Measurements from ENCODE around the gene ENPP6. TPM values are rescaled to one million over a fixed set of nuclear protein-coding genes. Genes with fewer than 3 reads are reported as not detected.

The ENPP6 gene
- total RNA-seq, 1 experiment from 2014 or later, result not detected

DNA sequence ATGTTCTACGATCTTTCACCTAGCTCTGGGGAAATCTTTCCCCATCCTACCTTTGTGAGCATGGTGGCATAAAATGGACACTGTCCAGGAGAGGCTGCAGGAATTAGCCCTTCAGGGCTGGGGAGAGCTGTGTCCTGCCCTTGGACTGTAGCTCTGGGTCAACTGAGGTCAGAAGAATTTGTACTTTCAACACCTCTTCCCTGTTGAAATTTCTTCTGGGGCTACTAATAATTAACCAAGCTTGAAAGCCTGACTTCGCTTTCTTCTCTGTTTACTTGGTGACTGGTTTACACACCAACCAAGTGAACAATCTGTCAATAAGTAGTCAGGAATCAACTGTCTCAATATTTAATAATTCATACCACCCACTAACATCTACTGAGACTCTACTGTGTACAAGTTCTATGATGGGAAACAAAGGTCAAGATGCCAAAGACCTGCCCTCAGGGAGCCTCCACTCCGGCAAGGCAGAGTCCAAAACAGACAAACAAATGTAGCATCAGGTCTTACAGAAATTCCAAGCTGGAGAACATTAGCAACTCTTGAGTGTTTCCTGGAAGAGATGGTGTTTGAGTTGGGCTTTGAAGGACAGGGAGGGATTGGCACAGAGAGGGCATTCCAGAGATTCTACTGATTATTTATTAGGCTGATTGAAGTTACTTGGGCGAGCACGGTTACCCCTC lies 113.1 kb downstream of the ENPP6 start:
- no peak for DNase-seq (ENCODE audit: low read depth)

DNA sequence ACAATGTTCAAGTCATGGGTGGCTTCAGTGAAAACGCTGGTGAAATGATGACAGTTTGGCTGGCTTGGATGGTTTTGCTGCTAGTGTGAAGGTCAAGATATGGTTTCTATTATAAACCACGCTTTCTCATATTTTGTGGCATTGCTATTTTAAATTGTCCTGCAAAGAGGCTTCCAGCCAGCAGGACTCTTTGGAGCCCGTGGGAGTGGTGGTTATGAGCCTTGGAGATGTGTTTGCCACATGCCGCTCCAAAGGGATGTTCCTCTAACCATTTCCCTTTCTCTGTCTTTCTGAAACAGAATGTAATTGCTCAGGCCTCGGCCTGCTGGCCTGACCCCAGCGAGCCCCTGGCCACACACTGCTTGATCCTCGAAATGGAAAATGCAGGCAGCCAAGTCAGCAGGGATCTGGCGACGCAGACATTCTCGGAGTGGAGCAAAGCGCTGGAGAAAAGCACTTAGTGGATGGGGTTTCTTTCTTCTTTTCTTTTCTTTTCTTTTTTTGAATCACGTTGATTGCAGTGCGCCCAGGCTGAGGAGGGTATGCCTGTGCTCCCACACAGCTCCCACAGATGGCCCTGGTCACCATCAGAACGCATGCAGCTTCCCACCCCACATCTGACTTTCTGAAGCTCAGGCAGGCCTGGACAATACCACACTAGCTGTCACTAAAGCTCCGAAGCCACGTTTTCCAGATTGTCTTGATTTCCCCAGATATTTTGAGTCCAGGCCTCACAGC lies 114.0 kb downstream of the ENPP6 start:
- no peak for DNase-seq (ENCODE audit: low read depth)

DNA sequence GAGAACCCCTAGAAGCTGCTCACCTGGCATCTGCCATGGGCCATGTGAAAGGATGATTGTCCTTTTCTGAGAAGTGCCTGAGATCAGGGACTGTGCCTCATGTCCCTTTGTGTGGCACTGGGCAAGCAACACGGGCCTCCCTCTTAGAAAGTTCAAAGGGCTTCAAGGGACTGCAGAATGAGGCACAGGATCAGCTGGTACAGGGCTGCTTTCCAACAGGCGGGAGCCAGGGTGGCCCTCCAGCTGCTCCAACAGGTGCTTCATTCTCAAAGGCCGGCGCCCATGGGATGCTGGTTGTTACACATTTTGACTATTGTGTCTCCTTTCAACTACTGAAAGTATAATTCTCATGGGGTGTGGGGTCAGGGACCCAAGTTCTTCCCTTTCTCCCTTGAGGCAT lies 114.7 kb downstream of the ENPP6 start:
- no peak for DNase-seq (ENCODE audit: low read depth)

DNA sequence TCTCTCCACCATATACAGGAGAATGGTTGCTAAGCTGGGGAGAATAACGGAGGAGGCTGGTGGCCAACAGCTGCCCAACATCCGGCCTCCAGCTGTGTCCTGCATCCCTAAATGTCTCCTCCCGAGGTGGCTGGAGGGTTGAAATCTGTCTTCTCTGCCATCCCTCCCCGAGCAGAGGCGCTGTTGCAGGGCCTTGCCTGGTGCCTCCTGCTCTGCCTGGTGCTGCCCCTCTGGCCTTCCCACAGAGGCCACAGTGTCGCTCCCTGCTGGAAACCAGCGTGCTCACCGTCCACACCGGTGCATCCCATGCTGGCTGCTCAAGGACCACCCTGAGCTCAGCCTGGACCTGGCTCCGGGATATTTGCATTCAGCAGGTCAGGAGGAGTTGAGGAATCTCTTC lies 115.2 kb downstream of the ENPP6 start:
- DNase-seq (ENCODE audit: low read depth), result no peak

DNA sequence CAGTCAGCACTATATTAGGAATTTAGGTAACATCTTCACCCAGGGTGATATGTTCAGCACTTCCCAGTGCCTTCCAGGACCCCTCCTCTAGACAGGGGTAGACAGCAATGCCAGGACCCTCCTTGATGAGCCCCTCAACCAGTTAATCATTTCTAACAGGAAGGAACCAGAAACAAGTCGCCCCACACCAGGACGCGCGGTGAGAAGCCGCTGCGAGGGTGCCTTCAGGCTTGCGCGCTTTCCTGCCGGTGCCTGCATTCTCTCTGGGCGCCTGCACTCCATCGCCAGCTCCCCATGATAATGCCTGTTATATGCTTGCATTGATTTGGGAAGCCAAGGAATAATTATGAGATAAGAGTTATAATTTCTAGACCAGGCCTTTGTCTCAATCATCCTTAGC lies 116.0 kb downstream of the ENPP6 start:
- DNase-seq (ENCODE audit: low read depth), result no peak

DNA sequence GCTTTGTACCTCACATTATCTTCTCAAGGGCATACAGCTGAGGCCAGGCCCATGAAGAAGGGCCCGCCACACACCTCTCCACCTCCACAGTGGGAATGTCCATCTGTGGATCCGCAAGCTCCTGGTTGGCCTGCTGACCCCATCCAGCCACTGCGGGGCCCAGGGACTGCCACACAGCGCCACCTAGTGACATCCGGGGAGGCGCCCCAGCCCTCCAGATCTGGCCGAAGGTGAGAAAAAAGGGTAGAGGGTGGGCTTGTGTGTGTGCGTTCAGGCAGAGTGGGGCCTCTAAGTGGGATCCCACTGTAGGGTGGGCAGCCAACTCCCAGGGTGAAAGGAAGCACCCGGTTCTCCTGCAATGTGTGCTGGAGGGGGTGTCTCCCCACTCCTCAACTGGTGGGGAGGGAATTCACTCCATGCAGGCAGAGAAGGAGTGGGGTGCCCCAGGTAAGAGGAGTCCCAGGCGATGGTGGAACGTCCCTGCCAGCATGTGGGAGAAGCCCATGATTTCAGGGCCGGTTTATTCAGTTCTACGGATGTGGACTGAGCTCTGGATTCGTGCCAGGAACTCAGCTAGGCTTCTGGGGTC lies 117.3 kb downstream of the ENPP6 start:
- DNase-seq (ENCODE audit: low read depth), result no peak

DNA sequence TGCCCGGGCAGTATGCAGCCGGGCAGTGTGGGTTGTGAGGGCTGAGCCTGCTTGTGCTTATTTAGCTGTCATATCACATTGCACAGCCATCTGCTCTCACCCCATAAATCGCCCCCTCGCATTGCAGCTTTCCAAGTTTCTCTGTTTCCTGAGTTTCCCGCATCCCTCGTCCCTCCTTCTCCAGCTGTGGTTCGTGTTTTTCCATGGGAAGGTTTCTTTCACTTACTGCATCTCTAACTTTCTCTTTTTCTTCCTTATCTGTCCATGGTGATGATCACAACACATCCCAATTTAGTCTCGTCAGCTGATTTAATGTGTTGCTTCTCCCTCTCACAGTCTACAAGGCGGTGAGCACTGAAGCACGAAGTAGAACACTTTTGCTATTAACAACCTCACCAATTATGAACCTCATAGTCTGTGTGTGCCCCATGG lies 118.1 kb downstream of the ENPP6 start:
- no peak for DNase-seq (ENCODE audit: low read depth)

DNA sequence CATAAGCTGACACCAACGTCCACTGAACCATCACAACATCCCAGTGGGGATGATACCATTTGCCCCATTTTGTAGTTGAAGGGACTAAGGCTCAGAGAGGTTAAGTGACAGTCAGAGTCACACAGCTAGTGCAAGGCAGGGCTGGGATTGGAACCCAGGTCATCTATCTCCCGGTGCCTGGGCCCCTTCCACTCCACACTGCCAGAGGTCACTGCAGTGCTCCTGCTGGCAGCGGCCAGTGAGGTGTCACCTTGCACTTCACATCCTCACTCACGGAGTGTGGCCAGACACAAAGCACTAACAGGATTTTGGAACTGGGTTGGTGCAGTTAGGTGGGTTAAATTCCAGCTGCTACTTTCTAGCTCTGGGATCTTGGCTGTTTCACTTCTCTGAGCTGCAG lies 118.7 kb downstream of the ENPP6 start:
- no peak for DNase-seq (ENCODE audit: low read depth)

DNA sequence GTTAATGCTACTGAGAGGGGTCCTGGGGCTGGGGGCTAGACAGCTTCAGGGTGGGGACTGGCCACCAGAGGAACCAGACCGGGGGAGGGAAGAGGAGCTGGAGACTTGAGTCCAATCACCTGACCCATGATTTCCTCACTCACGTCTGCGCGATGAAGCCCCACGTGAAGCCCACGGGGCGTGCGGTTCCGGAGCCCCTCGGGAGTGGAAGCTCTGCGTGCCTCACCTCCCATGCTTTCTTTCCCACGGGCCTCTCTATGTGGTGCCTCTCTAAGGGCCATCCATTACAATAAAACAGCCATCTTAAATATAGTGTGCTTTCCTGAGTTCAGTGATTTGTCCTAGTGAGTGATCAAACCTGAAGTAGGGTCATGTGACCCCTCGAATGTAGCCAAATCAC lies 119.9 kb downstream of the ENPP6 start:
- DNase-seq (ENCODE audit: low read depth), result no peak

DNA sequence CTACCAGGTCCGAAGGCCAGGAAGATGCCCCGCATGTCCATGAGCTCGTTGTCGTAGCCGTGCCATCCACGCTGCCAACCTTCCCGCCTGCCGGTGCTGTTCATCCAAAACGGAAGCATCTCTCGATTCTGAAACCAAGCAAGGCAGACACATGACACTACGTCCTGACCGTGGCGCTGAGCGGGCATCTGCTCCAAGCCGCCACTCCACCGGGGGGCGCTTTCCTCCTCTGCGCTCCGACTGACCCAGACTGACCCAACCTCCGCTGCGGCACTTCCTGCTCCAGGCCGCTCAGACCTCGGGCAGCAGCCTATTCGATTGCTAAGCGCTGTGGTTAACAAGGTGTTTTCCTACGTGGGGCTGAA lies 120.5 kb downstream of the ENPP6 start:
- DNase-seq (ENCODE audit: low read depth), result no peak

DNA sequence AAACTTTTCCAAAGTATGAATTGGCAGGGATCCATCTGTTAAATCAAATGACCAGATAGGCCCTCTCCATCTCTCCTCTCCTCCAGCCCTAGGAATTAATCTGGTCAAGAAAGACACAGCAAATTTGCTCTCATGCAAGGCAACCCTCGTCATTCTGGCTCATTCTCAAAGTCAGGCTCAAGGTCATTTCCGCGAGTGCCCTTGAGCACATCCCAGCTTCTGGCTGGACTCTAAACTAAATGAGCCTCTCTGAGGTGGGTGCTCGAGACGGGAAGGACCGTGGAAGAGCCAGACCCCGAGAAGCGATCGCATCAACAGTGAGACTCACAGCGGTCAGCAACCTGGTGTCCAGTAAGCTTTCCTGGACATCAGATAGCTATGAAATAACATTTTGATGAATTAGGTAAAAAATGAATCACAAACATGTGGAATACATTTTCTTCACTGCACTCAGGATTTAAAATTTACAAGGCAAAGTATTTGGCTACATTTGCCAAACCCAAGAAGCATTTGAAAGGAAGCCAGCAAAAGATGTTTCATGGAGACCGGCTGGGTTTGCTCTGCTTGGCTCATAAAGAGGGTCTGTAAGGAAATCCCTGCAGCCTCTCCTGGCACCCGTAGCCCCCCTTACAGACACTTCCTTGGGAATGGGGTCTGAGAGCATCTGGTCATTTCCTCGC lies 121.0 kb downstream of the ENPP6 start:
- DNase-seq (ENCODE audit: low read depth), result no peak

DNA sequence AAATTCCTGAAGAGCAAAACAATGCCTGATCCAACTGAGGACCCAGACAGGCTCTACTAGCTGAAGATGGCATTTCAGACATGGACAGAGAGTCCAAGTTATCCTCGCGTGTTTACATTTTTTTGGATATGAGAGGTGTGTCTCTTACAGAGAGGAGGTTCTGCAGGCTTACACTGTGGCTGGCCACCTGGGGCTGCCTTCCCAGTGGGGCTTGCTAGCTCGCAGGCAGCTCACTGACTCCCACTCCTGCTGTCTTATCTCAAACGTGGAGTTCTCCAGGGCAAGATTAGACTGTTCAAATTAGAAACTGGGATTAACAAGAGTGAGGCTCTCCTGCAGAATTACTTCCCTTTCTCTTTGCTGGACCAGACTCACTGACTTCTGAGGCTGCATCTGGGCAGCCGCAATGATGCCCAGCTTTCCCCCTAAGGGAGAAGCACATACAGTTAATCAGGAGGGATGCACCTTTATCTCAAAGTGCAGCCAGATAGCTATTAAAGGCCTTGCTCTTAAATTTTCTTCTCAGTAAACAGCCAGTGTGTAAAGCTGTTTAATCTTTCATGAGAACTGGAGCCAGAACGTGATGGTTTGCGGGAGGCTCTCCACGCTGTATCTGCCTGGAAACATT lies 123.0 kb downstream of the ENPP6 start:
- no peak for DNase-seq (ENCODE audit: low read depth)

DNA sequence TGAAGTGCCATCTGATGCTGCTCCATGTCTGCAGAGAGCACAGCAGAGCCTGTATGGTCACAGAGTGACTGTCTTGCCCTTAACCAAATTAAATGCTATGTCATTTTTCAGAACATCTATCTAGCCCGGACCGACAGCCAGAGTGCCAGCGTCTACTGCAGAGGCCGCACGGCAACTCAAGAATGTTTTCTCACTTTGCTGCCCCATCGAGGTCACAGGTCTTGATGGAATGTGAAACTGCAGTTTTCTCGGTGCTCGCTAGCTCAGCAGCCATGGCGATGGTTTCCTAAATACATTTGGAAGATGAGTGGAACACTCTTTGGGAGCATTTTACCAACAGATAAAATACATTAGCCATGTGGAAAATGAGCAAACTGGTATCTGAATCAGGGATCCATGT lies 125.7 kb downstream of the ENPP6 start:
- no peak for DNase-seq (ENCODE audit: low read depth)

DNA sequence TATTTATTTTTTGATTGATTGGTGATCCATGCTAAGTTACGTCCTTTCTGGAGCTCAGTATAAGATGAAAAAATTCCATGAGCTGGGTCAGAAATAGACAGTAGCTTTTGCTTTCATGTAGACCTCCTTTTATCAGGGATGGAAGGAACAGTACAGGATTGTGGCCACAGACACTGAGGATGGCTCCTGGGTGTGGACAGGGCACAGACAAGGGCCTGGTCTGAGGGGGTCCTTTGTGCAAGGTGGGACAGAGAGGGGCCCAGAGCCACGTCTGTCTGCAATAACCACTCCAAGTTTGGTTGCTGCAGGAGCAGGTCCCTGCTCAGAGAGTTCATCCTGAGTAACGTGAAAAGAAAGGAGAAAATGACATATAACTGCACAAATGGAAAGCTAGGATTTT lies 127.1 kb downstream of the ENPP6 start:
- DNase-seq (ENCODE audit: low read depth), result no peak

DNA sequence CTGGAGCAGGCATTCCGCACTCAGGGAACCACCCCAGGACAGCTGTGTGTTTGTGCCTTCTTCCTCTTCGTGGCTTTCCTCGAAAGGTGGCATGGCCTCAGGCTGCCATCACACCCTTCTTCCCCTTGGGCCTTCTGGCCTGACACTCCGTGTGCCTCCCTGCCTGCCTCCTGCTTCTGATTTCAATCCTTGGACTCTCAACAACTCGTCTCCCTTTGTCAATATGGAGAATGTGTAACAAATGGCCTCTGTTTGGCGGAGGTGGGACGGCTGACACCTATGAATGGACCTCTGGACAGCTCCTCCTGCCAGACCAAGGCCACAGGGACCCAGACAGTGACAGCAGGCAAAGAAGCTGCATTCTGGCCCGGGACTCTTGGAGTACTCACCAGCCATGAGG lies 137.0 kb downstream of the ENPP6 start:
- DNase-seq (ENCODE audit: low read depth), result no peak

DNA sequence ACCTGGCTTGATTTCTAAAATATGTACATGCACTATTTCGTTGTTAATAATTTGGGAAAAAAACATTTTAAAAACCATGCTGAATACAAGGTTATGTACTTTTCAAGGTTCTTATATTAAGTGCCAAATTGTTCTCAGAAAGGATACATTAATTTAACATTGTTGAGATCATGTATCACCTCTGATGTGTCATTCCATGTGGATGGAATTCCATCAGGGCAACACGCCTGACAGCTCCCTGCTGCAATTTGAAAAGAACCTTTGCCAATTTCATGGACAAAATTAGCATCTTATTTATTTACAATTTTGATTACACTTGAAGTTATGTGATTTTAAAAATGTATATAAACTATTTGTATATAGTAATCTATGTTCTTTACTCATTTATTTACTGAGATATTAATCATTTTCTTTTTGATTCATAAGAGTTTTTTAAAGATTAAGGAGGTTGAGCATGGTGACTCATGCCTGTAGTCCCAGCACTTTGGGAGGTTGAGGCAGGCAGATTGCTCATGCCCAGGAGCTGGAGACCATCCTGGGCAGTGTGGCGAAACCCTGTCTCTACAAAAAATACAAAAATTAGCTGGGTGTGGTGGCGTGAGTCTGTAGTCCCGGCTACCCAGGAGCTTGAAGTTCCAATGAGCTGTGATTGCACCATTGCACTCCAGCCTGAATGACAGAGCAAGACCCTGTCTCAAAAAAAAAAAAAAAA lies 142.8 kb downstream of the ENPP6 start:
- no peak for DNase-seq (ENCODE audit: low read depth)

DNA sequence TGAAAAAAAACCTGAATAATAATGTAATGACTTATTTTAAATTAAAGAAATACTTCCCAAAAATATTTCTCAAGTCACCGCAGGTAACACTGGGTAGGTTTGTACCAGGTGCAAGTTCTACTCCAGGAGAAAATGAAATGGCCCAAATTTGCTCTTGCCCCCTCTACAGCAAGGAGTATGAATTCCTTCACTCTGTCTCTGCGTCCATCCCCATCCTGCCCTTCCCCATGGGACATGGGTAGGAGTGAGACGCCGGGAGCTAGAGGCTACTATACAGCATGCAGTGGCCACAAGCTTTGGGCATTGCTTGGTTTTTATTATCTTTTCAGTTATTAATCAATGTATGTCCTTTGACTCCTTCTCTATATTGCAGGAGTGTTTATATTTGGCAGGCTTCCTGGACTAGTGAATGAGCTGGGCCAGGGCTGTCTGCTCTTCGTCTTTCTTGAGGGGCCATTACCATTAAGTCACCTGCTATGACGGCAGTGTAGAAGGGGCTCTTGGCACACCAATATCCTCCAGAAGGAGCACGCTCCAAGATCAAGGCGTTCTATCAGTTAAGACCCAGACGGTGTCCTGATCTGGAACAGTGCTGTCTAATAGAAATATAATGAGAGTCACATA lies 149.6 kb downstream of the ENPP6 start:
- DNase-seq (ENCODE audit: low read depth), result no peak

DNA sequence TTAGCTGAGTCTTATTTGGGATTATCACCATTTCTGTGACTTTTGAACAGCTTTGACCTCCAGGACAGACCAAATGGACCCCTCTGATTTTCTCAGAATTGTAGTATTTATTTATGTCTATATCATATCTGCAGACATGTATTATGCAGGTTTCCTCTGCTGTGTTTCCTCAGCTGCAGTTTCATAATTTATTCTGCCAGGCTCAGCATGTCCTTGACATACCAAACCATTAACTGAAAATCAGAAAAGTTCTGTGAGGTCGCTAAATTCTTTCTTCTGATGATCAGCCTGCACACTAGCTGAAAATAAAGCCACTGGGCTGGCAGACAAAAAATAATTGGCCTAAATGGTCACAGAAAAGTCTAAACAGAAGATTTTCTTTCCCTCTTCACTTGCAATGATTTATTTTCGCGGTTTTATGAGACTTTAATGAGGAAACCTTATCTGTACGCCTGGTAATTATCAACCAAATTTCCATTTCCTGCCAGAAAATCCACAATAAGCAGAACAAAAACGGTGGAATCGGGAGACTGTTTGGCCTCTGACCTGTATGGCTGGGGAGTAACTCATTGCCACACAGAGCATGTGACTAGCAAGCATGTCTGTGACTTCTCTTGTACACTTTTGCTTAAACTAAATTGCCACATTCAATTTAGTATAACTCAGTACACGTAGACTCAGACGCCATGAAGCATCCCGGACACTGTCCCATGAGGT lies 150.9 kb downstream of the ENPP6 start:
- no peak for DNase-seq (ENCODE audit: low read depth)

DNA sequence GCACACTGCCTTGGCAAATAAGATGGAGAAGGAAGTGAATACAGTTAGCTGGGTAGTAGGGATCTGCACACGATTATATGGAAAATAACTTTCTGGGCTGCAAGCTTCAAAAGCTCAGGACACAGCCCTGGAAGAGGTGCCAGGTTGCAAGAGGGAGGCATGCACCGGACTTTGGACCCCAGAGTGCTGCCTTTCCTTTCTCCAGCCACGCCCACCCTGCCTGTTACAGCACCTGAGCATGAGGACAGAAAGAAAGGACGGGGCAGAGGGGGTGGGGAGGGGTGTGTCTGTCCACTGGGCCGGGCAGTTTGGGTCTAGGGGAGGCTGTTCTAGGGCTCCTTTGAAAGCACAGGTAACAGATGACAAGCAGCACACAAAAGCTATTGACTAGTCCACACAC lies 152.8 kb downstream of the ENPP6 start:
- no peak for DNase-seq (ENCODE audit: low read depth)

DNA sequence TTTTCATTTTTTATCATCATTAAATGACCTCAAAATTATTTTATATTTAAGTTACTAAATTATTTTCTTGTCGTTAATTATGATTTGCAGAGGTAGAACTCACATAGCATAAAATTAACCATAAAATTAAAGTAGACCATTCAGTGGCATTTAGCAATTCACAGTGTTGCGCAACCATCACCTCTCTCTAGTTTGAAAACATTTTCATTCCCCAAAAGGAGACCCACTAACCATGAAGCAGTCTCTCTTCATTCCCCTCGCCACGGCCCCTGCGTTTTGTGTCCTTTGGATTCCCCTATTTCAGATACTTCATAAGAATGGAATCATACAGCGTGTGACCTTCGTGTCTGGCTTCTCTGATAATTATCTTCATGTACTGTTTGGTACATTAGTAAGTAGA lies 154.9 kb downstream of the ENPP6 start:
- no peak for DNase-seq (ENCODE audit: low read depth)

DNA sequence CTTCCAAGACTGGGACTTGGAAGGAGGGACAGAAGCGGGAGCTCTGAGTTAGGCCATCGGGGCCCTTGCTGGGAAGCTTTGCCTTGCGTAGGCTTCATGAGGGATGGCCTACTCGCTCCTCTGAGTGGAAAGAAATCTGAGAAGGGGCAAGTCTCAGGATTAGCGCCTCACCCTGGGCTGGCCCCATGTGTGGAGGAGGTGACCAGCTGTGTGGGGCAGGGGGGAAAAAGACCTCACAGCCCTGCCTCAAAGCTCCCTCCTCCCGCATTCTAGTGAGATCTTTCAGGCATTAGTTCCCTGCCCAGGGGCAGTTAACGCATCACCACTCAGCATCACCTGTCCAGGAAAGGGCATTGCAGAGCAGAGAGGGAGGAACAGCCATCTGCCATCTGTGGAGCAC lies 156.1 kb downstream of the ENPP6 start:
- DNase-seq (ENCODE audit: low read depth), result no peak

Measured in RPMI7951 (cell line).